A549 (cell line): Measurements from ENCODE around the gene ACSL5.

Experiments
- EHF ChIP-seq: fragments of 250-450 bp; sonication (Bioruptor Pico); IDR thresholded peaks from 2 replicates; pipeline ENCODE4 v1.5.0; 2020; ENCODE audit warnings: mild to moderate bottlenecking
- MYC ChIP-seq: IDR thresholded peaks from 2 replicates; pipeline ENCODE4 v1.6.1; 2012; ENCODE audit warnings: mild to moderate bottlenecking, inconsistent platforms, low read length, improper control_type of control experiment, borderline replicate concordance
- NFE2L2 ChIP-seq: fragments of 150-350 bp; conservative IDR thresholded peaks from 2 replicates; pipeline ENCODE4 v1.6.1; 2014; ENCODE audit warnings: low read length
- POLR2A ChIP-seq: IDR thresholded peaks from 2 replicates; pipeline ENCODE4 v1.6.1; 2012; ENCODE audit warnings: mild to moderate bottlenecking, low read length
- TP53 ChIP-seq: fragments of 250-450 bp; sonication (Bioruptor Pico); IDR thresholded peaks from 2 replicates; pipeline ENCODE4 v1.5.0; 2021; ENCODE audit warnings: mild to moderate bottlenecking, moderate library complexity
- TF ChIP-seq, protein P1 (sequence below): fragments of 150-350 bp; IDR thresholded peaks from 2 replicates; pipeline ENCODE4 v1.6.1; 2014; ENCODE audit warnings: low read depth, mild to moderate bottlenecking, low read length
- TF ChIP-seq, protein P2 (sequence below): fragments of 250-450 bp; sonication (Bioruptor Pico); IDR thresholded peaks from 2 replicates; pipeline ENCODE4 v1.5.0; 2021; ENCODE audit warnings: mild to moderate bottlenecking, moderate library complexity, borderline replicate concordance
- TF ChIP-seq, protein P3 (sequence below): fragments of 200-600 bp; sonication (generic); IDR thresholded peaks from 2 replicates; pipeline ENCODE4 v1.6.1; 2016; ENCODE audit warnings: antibody characterized with exemption, mild to moderate bottlenecking, moderate library complexity
- TF ChIP-seq, protein P4 (sequence below): fragments of >200 bp; sonication (Bioruptor Twin); formaldehyde crosslinking; IDR thresholded peaks from 3 replicates; pipeline ENCODE4 v1.6.1; 2016
- TF ChIP-seq, protein P5 (sequence below): fragments of >200 bp; sonication (Bioruptor Twin); formaldehyde crosslinking; IDR thresholded peaks from 3 replicates; pipeline ENCODE4 v1.5.1; 2016
- TF ChIP-seq, protein P6 (sequence below): fragments of 450-650 bp; IDR thresholded peaks from 2 replicates; pipeline ENCODE4 v1.6.1; 2014; ENCODE audit warnings: antibody characterized with exemption

DNA sequence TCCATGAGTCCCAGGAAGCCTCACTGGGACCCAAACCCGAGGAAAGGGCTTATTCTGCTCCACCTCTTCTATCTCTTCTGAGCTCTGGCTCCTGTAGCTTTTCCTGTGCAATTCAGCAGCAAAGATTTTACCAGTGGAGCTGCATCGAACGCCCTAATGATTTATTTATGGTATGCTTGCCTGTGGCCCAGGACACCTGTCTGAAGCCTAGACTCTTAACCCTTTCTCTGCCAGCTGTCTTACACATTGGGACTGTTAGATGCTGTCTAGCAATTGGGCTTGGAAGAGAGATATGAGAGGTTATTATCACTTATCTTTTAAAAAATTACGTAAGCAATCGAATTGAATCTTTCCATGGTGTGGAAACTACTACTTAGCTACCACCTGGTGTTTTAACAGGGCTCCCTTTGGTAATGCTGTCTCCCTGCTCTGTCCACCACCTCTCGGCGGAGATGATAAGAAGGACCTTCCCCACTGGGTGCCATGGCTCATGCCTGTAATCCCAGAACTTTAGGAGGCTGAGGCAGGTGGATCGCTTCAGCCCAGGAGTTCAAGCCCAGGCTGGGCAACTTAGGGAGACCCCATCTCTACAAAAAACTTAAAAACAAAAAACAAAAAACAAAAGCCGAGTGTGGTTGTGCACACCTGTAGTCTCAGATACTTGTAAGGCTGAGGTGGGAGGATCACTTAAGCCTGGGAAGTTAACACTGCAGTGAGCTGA lies 8.8 kb downstream of the ACSL5 start:
- TF ChIP-seq, protein P1, sequence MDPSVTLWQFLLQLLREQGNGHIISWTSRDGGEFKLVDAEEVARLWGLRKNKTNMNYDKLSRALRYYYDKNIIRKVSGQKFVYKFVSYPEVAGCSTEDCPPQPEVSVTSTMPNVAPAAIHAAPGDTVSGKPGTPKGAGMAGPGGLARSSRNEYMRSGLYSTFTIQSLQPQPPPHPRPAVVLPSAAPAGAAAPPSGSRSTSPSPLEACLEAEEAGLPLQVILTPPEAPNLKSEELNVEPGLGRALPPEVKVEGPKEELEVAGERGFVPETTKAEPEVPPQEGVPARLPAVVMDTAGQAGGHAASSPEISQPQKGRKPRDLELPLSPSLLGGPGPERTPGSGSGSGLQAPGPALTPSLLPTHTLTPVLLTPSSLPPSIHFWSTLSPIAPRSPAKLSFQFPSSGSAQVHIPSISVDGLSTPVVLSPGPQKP, result no peak
- TF ChIP-seq NFE2L2, result no peak
- TF ChIP-seq, protein P2, sequence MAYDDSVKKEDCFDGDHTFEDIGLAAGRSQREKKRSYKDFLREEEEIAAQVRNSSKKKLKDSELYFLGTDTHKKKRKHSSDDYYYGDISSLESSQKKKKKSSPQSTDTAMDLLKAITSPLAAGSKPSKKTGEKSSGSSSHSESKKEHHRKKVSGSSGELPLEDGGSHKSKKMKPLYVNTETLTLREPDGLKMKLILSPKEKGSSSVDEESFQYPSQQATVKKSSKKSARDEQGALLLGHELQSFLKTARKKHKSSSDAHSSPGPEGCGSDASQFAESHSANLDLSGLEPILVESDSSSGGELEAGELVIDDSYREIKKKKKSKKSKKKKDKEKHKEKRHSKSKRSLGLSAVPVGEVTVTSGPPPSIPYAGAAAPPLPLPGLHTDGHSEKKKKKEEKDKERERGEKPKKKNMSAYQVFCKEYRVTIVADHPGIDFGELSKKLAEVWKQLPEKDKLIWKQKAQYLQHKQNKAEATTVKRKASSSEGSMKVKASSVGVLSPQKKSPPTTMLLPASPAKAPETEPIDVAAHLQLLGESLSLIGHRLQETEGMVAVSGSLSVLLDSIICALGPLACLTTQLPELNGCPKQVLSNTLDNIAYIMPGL (CRISPR knock-in tag), result no peak
- TF ChIP-seq, protein P3, sequence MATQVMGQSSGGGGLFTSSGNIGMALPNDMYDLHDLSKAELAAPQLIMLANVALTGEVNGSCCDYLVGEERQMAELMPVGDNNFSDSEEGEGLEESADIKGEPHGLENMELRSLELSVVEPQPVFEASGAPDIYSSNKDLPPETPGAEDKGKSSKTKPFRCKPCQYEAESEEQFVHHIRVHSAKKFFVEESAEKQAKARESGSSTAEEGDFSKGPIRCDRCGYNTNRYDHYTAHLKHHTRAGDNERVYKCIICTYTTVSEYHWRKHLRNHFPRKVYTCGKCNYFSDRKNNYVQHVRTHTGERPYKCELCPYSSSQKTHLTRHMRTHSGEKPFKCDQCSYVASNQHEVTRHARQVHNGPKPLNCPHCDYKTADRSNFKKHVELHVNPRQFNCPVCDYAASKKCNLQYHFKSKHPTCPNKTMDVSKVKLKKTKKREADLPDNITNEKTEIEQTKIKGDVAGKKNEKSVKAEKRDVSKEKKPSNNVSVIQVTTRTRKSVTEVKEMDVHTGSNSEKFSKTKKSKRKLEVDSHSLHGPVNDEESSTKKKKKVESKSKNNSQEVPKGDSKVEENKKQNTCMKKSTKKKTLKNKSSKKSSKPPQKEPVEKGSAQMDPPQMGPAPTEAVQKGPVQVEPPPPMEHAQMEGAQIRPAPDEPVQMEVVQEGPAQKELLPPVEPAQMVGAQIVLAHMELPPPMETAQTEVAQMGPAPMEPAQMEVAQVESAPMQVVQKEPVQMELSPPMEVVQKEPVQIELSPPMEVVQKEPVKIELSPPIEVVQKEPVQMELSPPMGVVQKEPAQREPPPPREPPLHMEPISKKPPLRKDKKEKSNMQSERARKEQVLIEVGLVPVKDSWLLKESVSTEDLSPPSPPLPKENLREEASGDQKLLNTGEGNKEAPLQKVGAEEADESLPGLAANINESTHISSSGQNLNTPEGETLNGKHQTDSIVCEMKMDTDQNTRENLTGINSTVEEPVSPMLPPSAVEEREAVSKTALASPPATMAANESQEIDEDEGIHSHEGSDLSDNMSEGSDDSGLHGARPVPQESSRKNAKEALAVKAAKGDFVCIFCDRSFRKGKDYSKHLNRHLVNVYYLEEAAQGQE, result no peak
- TF ChIP-seq EHF (CRISPR knock-in tag), result no peak
- TF ChIP-seq, protein P4, sequence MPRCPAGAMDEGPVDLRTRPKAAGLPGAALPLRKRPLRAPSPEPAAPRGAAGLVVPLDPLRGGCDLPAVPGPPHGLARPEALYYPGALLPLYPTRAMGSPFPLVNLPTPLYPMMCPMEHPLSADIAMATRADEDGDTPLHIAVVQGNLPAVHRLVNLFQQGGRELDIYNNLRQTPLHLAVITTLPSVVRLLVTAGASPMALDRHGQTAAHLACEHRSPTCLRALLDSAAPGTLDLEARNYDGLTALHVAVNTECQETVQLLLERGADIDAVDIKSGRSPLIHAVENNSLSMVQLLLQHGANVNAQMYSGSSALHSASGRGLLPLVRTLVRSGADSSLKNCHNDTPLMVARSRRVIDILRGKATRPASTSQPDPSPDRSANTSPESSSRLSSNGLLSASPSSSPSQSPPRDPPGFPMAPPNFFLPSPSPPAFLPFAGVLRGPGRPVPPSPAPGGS, result no peak
- TF ChIP-seq MYC, result no peak
- TF ChIP-seq, protein P5, sequence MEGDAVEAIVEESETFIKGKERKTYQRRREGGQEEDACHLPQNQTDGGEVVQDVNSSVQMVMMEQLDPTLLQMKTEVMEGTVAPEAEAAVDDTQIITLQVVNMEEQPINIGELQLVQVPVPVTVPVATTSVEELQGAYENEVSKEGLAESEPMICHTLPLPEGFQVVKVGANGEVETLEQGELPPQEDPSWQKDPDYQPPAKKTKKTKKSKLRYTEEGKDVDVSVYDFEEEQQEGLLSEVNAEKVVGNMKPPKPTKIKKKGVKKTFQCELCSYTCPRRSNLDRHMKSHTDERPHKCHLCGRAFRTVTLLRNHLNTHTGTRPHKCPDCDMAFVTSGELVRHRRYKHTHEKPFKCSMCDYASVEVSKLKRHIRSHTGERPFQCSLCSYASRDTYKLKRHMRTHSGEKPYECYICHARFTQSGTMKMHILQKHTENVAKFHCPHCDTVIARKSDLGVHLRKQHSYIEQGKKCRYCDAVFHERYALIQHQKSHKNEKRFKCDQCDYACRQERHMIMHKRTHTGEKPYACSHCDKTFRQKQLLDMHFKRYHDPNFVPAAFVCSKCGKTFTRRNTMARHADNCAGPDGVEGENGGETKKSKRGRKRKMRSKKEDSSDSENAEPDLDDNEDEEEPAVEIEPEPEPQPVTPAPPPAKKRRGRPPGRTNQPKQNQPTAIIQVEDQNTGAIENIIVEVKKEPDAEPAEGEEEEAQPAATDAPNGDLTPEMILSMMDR, result no peak
- no peak for TF ChIP-seq TP53
- no peak for TF ChIP-seq POLR2A
- TF ChIP-seq, protein P6, sequence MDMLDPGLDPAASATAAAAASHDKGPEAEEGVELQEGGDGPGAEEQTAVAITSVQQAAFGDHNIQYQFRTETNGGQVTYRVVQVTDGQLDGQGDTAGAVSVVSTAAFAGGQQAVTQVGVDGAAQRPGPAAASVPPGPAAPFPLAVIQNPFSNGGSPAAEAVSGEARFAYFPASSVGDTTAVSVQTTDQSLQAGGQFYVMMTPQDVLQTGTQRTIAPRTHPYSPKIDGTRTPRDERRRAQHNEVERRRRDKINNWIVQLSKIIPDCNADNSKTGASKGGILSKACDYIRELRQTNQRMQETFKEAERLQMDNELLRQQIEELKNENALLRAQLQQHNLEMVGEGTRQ, result no peak
